ENCODE data around the gene GABPB2.

Gene GABPB2

GRCh38 chr1:151070474-151071276 is at the start of gene GABPB2:
GABPB2 (plus strand) TSS chr1:151070761; CDS start chr1:151088190, 17,429 bp downstream.
- Histone ChIP-seq H3K36me3 (ENCODE audit: insufficient read depth, low read length) (peaks cover 5% of the 10 kb centered on the region; the same call in 1 of the 2 replicates), H3K4me1 (ENCODE audit: insufficient read depth, low read length) (no peaks in the 10 kb centered on the region), H3K9ac (ENCODE audit: low read depth, low read length) (peak within 1 kb of the TSS; percentile 83), H3K9me3 (ENCODE audit: control insufficient read depth, insufficient read depth, low read length) (no peaks in the 10 kb centered on the region)

DNA sequence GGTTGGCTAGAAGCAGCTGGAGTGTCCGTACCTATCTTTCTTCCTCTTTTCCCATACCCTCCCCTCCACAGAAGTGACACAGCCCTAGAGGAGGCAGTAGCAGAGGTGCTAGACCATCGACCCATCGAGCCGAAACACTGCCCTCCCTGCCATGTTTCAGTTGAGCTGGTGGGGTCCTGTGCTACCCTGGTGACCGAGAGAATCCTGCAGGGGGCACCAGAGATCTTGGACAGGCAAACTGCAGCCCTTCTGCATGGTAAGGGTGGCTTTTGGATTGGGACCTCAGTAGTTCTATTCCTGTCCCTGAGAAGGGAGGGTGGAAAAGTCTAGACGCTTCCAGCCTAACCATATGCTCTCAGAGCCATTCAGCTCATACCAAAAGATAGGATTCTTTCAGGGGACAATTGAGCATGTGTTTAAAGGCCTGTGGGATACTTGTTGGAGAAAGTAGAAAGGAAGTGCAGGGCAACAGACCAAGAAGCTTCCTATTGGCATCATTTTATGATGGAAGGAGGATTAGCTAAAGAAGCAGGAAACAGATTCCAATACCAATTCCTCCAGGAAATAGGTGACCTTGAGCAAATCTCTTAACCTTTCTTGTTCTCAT is 45.9 kb upstream of the GABPB2 start:
- Histone ChIP-seq H3K4me1 (ENCODE audit: insufficient read depth, low read length) (no peaks in the 10 kb centered on the region), H3K9ac (ENCODE audit: low read depth, low read length) (no peak overlapping the region), H3K36me3 (ENCODE audit: insufficient read depth, low read length) (peaks cover 6% of the 10 kb centered on the region; the same call in 1 of the 2 replicates)

GRCh38 chr1:151026460-151026859 is 44.1 kb upstream of the GABPB2 start:
- Histone ChIP-seq H3K36me3 (ENCODE audit: insufficient read depth, low read length) (peaks cover 6% of the 10 kb centered on the region; the same call in 1 of the 2 replicates), H3K9me3 (ENCODE audit: control insufficient read depth, insufficient read depth, low read length) (no peaks in the 10 kb centered on the region), H3K4me1 (ENCODE audit: insufficient read depth, low read length) (no peaks in the 10 kb centered on the region), H3K9ac (ENCODE audit: low read depth, low read length) (no peak overlapping the region)

More for the DNA sequence above, 45.9 kb upstream of the GABPB2 start:
- no peaks in the 10 kb centered on the region for H3K9me3 ChIP-seq (ENCODE audit: control insufficient read depth, insufficient read depth, low read length)

- H3K36me3 ChIP-seq (ENCODE audit: insufficient read depth, low read length) = peaks cover 2% of the 10 kb centered on the region; the same call in 1 of the 2 replicates
- no peak overlapping the region for H3K9ac ChIP-seq (ENCODE audit: low read depth, low read length)
These were observed 38.4 kb upstream of the GABPB2 start for GRCh38 chr1:151032164-151032563.

GRCh38 chr1:151035167-151035566 is 35.4 kb upstream of the GABPB2 start:
- H3K4me1 ChIP-seq (ENCODE audit: insufficient read depth, low read length) = peaks cover 8% of the 10 kb centered on the region
- no peaks in the 10 kb centered on the region for H3K9me3 ChIP-seq (ENCODE audit: control insufficient read depth, insufficient read depth, low read length)
- no peak overlapping the region for H3K9ac ChIP-seq (ENCODE audit: low read depth, low read length)
- H3K36me3 ChIP-seq (ENCODE audit: insufficient read depth, low read length) = peaks cover 2% of the 10 kb centered on the region; the same call in 1 of the 2 replicates

More at GRCh38 chr1:151032164-151032563, 38.4 kb upstream of the GABPB2 start:
- no peaks in the 10 kb centered on the region for H3K4me1 ChIP-seq (ENCODE audit: insufficient read depth, low read length)
- no peaks in the 10 kb centered on the region for H3K9me3 ChIP-seq (ENCODE audit: control insufficient read depth, insufficient read depth, low read length)

DNA sequence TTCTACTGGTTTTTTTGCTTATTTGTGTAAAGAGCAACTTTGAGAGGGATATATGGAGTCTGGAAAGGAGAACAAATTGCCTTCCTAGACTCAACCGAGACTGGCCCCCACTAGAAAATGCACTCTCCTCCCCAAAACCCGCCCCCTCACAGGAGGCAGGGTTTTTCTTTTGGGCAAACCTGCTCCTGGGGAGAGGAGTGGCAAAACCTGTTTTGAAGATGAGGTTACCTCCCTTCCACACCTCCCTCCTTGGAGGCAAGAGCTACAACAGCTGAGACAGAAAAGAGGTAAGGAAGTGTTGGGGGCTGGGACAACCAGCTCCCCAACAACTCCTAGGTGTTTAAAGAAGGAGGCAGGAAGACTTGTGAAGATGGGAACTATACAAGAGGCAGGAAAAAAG is 34.2 kb upstream of the GABPB2 start, which contains the start of gene BNIPL:
TSS of gene BNIPL (plus strand) at position 231 of the 400 bp plus-strand sequence. CDS start at position 371, 140 bp downstream.
- Histone ChIP-seq H3K9ac (ENCODE audit: low read depth, low read length) (no peak within 1 kb of the TSS), H3K4me1 (ENCODE audit: insufficient read depth, low read length) (peaks cover 8% of the 10 kb centered on the region), H3K9me3 (ENCODE audit: control insufficient read depth, insufficient read depth, low read length) (no peaks in the 10 kb centered on the region), H3K36me3 (ENCODE audit: insufficient read depth, low read length) (peaks cover 2% of the 10 kb centered on the region; the same call in 1 of the 2 replicates)

GRCh38 chr1:151037032-151037431 is 33.5 kb upstream of the GABPB2 start:
- peaks cover 2% of the 10 kb centered on the region; the same call in 1 of the 2 replicates for H3K36me3 ChIP-seq (ENCODE audit: insufficient read depth, low read length)
- peaks cover 8% of the 10 kb centered on the region for H3K4me1 ChIP-seq (ENCODE audit: insufficient read depth, low read length)
- H3K9ac ChIP-seq (ENCODE audit: low read depth, low read length) = no peak overlapping the region
- H3K9me3 ChIP-seq (ENCODE audit: control insufficient read depth, insufficient read depth, low read length) = no peaks in the 10 kb centered on the region

- Histone ChIP-seq H3K9ac (ENCODE audit: low read depth, low read length) (no peak overlapping the region), H3K36me3 (ENCODE audit: insufficient read depth, low read length) (peaks cover 2% of the 10 kb centered on the region; the same call in 1 of the 2 replicates), H3K9me3 (ENCODE audit: control insufficient read depth, insufficient read depth, low read length) (no peaks in the 10 kb centered on the region), H3K4me1 (ENCODE audit: insufficient read depth, low read length) (peaks cover 8% of the 10 kb centered on the region)
These were observed 31.0 kb upstream of the GABPB2 start for GRCh38 chr1:151039521-151039920.

GRCh38 chr1:151043163-151043562 is 27.4 kb upstream of the GABPB2 start:
- Histone ChIP-seq H3K9me3 (ENCODE audit: control insufficient read depth, insufficient read depth, low read length) (no peaks in the 10 kb centered on the region), H3K9ac (ENCODE audit: low read depth, low read length) (no peak overlapping the region), H3K36me3 (ENCODE audit: insufficient read depth, low read length) (no peaks in the 10 kb centered on the region), H3K4me1 (ENCODE audit: insufficient read depth, low read length) (peaks cover 8% of the 10 kb centered on the region)

DNA sequence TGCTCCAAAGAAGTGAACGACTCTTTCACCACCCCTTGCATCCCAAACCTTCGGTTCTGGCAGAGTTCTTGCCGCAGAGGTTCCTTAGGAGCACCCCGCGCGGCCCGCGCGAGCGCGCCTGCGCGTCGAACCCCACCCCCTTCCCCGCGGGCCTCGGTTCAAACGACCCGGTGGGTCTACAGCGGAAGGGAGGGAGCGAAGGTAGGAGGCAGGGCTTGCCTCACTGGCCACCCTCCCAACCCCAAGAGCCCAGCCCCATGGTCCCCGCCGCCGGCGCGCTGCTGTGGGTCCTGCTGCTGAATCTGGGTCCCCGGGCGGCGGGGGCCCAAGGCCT is 23.0 kb upstream of the GABPB2 start, which contains the start of gene C1orf56:
TSS of gene C1orf56 (plus strand) at position 161 of the 334 bp plus-strand sequence. CDS start at position 258, 97 bp downstream.
- peaks cover 3% of the 10 kb centered on the region; the same call in 1 of the 2 replicates for H3K36me3 ChIP-seq (ENCODE audit: insufficient read depth, low read length)
- H3K9ac ChIP-seq (ENCODE audit: low read depth, low read length) = peak within 1 kb of the TSS; percentile 83
- no peaks in the 10 kb centered on the region for H3K4me1 ChIP-seq (ENCODE audit: insufficient read depth, low read length)
- no peaks in the 10 kb centered on the region for H3K9me3 ChIP-seq (ENCODE audit: control insufficient read depth, insufficient read depth, low read length)

GRCh38 chr1:151047925-151048644 is 22.5 kb upstream of the GABPB2 start:
- peak overlapping the region; percentile 83 for H3K9ac ChIP-seq (ENCODE audit: low read depth, low read length)
- H3K4me1 ChIP-seq (ENCODE audit: insufficient read depth, low read length) = no peaks in the 10 kb centered on the region
- peaks cover 3% of the 10 kb centered on the region; the same call in 1 of the 2 replicates for H3K36me3 ChIP-seq (ENCODE audit: insufficient read depth, low read length)
- H3K9me3 ChIP-seq (ENCODE audit: control insufficient read depth, insufficient read depth, low read length) = no peaks in the 10 kb centered on the region

GRCh38 chr1:151048645-151049032 is 21.9 kb upstream of the GABPB2 start:
- no peaks in the 10 kb centered on the region for H3K4me1 ChIP-seq (ENCODE audit: insufficient read depth, low read length)
- peaks cover 3% of the 10 kb centered on the region for H3K36me3 ChIP-seq (ENCODE audit: insufficient read depth, low read length)
- H3K9me3 ChIP-seq (ENCODE audit: control insufficient read depth, insufficient read depth, low read length) = no peaks in the 10 kb centered on the region
- peak overlapping the region; percentile 83; the same call in 1 of the 2 replicates for H3K9ac ChIP-seq (ENCODE audit: low read depth, low read length)

DNA sequence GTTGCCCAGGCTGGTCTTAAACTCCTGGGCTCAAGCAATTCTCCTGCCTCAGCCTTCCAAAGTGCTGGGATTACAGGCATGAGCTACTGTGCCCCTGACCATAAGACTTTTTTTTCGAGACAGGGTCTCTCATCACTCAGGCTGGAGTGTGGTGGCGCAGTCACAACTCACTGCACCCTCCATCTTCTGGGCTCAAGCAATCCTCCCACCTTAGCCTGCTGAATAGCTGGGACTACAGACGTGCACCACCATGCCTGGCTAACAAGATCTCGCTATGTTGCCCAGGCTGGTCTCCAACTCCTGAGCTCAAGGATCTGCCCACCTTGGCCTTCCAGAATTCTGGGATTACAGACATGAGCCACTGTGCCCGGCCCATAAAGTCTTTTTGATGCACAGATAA is 21.1 kb upstream of the GABPB2 start:
- Histone ChIP-seq H3K36me3 (ENCODE audit: insufficient read depth, low read length) (peaks cover 7% of the 10 kb centered on the region), H3K9ac (ENCODE audit: low read depth, low read length) (no peak overlapping the region)

GRCh38 chr1:151050051-151050688 is 20.4 kb upstream of the GABPB2 start:
- Histone ChIP-seq H3K9me3 (ENCODE audit: control insufficient read depth, insufficient read depth, low read length) (no peaks in the 10 kb centered on the region), H3K36me3 (ENCODE audit: insufficient read depth, low read length) (peaks cover 12% of the 10 kb centered on the region), H3K4me1 (ENCODE audit: insufficient read depth, low read length) (no peaks in the 10 kb centered on the region), H3K9ac (ENCODE audit: low read depth, low read length) (no peak overlapping the region)

More for the DNA sequence above, 21.1 kb upstream of the GABPB2 start:
- Histone ChIP-seq H3K4me1 (ENCODE audit: insufficient read depth, low read length) (no peaks in the 10 kb centered on the region), H3K9me3 (ENCODE audit: control insufficient read depth, insufficient read depth, low read length) (no peaks in the 10 kb centered on the region)

Measured in ES-I3 (cell line).